SK-N-SH (cell line): ENCODE measurements around the gene HBG1. TPM values are rescaled to one million over a fixed set of nuclear protein-coding genes. Genes with fewer than 3 reads are reported as not detected.
"Not testable (repeated sequence)": the region's sequence is repeated elsewhere in the genome, so short reads cannot be mapped to it uniquely, and the experiment has no call there.

Experiments used
- CTCF ChIA-PET: fragments of 300-600, 350-600 bp; formaldehyde crosslinking; extraction: SDS; loops from one replicate; lab custom pipeline; 2021; lab: Yijun Ruan, JAX
- POLR2A ChIA-PET: fragments of 350-600 bp; sonication (Branson Sonifier 250); formaldehyde crosslinking; extraction: SDS; loops from one replicate; lab custom pipeline; 2020; ENCODE audit warnings: antibody characterized with exemption, inconsistent platforms; lab: Yijun Ruan, JAX
- DNase-seq: peaks from one replicate; pipeline ENCODE4 v3.0.0; 2012
- H2AFZ ChIP-seq: fragments of 200-600 bp; sonication (generic); 2 replicates; pipeline ENCODE4 v1.8.1; 2016; ENCODE audit warnings: antibody characterized with exemption, mild to moderate bottlenecking, low read depth
- H3F3A ChIP-seq: fragments of 200-600 bp; sonication (generic); replicated peaks from 2 replicates; pipeline ENCODE3; 2016; ENCODE audit warnings: antibody characterized with exemption, mild to moderate bottlenecking; ENCODE audit not compliant: insufficient read depth
- H3K27ac ChIP-seq, 2 experiments: fragments of 200-500 bp in 1 of 2; fragments of 200-600 bp in 1 of 2; sonication (Bioruptor generic) in 1 of 2; sonication (generic), shearing (Covaris generic) in 1 of 2; 2 replicates each; pipeline versions ENCODE4 v1.5.1 to v1.6.1; 2014 to 2016; ENCODE audit warnings: low read depth in 2 of 2, inconsistent platforms in 1 of 2, low read length in 1 of 2, mild to moderate bottlenecking in 1 of 2, mixed read lengths in 1 of 2
- H3K27me3 ChIP-seq: fragments of 200-600 bp; sonication (generic), shearing (Covaris generic); 2 replicates; pipeline ENCODE4 v1.6.1; 2016; ENCODE audit warnings: mixed run types; ENCODE audit not compliant: insufficient read depth
- H3K36me3 ChIP-seq, 2 experiments: fragments of 200-500 bp in 1 of 2; fragments of 200-600 bp in 1 of 2; sonication (Bioruptor generic) in 1 of 2; sonication (generic) in 1 of 2; replicated peaks in 1 of 2; 2 replicates each; pipeline versions ENCODE3 to v1.5.1; 2014 to 2016; ENCODE audit warnings: low read length in 1 of 2, mild to moderate bottlenecking in 1 of 2; ENCODE audit not compliant: insufficient read depth in 2 of 2, control insufficient read depth in 1 of 2
- H3K4me1 ChIP-seq, 2 experiments: fragments of 200-500 bp in 1 of 2; fragments of 200-600 bp in 1 of 2; sonication (Bioruptor generic) in 1 of 2; sonication (generic), shearing (Covaris generic) in 1 of 2; 2 replicates each; pipeline versions ENCODE4 v1.5.1 to v1.6.1; 2014 to 2016; ENCODE audit warnings: low read depth in 1 of 2, low read length in 1 of 2, mixed run types in 1 of 2; ENCODE audit not compliant: insufficient read depth in 2 of 2, control insufficient read depth in 1 of 2
- H3K4me2 ChIP-seq: fragments of 200-600 bp; sonication (generic), shearing (Covaris generic); 2 replicates; pipeline ENCODE4 v1.6.1; 2017; ENCODE audit warnings: mixed run types
- H3K4me3 ChIP-seq, 2 experiments: fragments of 200-500 bp in 1 of 2; fragments of 200-600 bp in 1 of 2; sonication (Bioruptor generic) in 1 of 2; sonication (generic), shearing (Covaris generic) in 1 of 2; 2 replicates each; pipeline versions ENCODE4 v1.5.1 to v1.8.1; 2014 to 2016; ENCODE audit warnings: low read depth in 2 of 2, inconsistent platforms in 1 of 2, low read length in 1 of 2, mild to moderate bottlenecking in 1 of 2, mixed read lengths in 1 of 2, moderate library complexity in 1 of 2
- H3K79me2 ChIP-seq: fragments of 200-600 bp; sonication (generic); 2 replicates; pipeline ENCODE4 v1.8.1; 2017; ENCODE audit warnings: mild to moderate bottlenecking; ENCODE audit not compliant: insufficient read depth
- H3K9ac ChIP-seq: fragments of 200-600 bp; sonication (generic); 2 replicates; pipeline ENCODE4 v1.6.1; 2017; ENCODE audit warnings: mixed run types
- H3K9me2 ChIP-seq: fragments of 200-600 bp; sonication (generic); 2 replicates; pipeline ENCODE4 v1.6.1; 2017; ENCODE audit warnings: mixed run types
- H3K9me3 ChIP-seq: fragments of 200-600 bp; sonication (generic); 2 replicates; pipeline ENCODE4 v1.6.1; 2017; ENCODE audit warnings: mixed run types, mild to moderate bottlenecking, moderate library complexity
- H4K20me1 ChIP-seq: fragments of 200-600 bp; sonication (generic); 2 replicates; pipeline ENCODE4 v1.6.1; 2017; ENCODE audit warnings: mild to moderate bottlenecking, mixed run types; ENCODE audit not compliant: insufficient read depth
- ELF1 ChIP-seq: IDR thresholded peaks from 2 replicates; pipeline ENCODE4 v1.4.0; 2012
- GABPA ChIP-seq: IDR thresholded peaks from 2 replicates; pipeline ENCODE4 v1.4.0; 2012; ENCODE audit warnings: low read depth, mild to moderate bottlenecking
- NRF1 ChIP-seq: IDR thresholded peaks from 2 replicates; pipeline ENCODE4 v1.6.1; 2012; ENCODE audit warnings: low read depth, mild to moderate bottlenecking, low read length
- RXRA ChIP-seq: IDR thresholded peaks from 2 replicates; pipeline ENCODE4 v1.4.0; 2012; ENCODE audit warnings: low read depth, mild to moderate bottlenecking, borderline replicate concordance
- WGBS: methylation state at CpG from one replicate; pipeline ENCODE4 v1.1.6; 2017; ENCODE audit warnings: low lambda C conversion rate; 5-methylcytosine and 5-hydroxymethylcytosine counted together
- polyA plus RNA-seq, 3 experiments: library from polyadenylated mRNA; depleted of rRNA; stranded (reverse); fragments of >200 nt; gene quantifications; 2 replicates each; pipeline ENCODE4 v1.2.3, GENCODE V29; 2012
- TF ChIP-seq, protein P1 (sequence below): fragments of 150-350 bp; IDR thresholded peaks from 2 replicates; pipeline ENCODE4 v1.6.1; 2016; ENCODE audit warnings: mild to moderate bottlenecking, low read depth, low read length

The HBG1 gene
- polyA plus RNA-seq, 1 of the 3 experiments (the other 2 are of a cell fraction): not detected

DNA sequence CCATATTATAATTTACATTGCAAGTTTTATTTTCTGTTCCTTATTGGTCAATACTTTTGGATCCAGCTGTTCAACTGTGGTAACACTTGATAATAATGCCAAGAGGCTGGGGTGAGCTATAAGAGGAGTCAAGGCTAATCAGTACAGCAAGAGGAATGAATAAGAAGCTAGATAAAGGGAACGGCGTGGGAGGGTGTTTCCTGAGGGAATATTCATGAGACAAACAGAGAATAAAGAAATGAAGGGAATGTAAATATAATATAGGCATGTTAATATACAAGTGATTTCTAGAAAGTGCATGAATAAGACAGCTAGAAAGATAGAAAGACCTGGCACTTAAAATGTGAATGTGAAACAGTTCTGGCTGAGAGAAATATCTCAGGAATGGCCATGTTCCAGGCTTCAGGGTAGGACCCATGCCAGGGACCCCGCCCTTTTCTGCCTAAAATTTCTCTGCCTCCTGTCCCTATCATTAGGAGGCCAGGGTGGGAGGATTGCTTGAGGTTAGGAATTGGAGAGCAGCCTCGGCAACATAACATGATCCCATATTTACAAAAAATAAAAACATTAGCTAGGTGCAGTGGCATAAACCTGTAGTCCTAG, 48.2 kb upstream of the HBG1 start:
- Histone ChIP-seq H3K9me2 (no peaks in the 10 kb centered on the region), H3K4me1 (no peaks in the 10 kb centered on the region), H3K4me3 (no peak overlapping the region), H3F3A (no peaks in the 10 kb centered on the region), H3K27me3 (peaks cover 6% of the 10 kb centered on the region; the same call in 1 of the 2 replicates), H3K36me3 (no peaks in the 10 kb centered on the region), H3K4me2 (no peak overlapping the region), H3K9me3 (no peaks in the 10 kb centered on the region), H4K20me1 (no peaks in the 10 kb centered on the region), H3K27ac (no peak overlapping the region), H3K9ac (no peak overlapping the region), H2AFZ (no peak overlapping the region), H3K79me2 (no peaks in the 10 kb centered on the region)
- WGBS: 4% methylated on average over 4 of the region's 4 CpGs
- TF ChIP-seq GABPA (no peak), NRF1 (no peak), RXRA (no peak)
- TF ChIP-seq, protein P1, sequence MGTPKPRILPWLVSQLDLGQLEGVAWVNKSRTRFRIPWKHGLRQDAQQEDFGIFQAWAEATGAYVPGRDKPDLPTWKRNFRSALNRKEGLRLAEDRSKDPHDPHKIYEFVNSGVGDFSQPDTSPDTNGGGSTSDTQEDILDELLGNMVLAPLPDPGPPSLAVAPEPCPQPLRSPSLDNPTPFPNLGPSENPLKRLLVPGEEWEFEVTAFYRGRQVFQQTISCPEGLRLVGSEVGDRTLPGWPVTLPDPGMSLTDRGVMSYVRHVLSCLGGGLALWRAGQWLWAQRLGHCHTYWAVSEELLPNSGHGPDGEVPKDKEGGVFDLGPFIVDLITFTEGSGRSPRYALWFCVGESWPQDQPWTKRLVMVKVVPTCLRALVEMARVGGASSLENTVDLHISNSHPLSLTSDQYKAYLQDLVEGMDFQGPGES: no peak
- CTCF ChIA-PET: no interaction called here
- DNase-seq: no peak
- POLR2A ChIA-PET: no interaction called here

- H3K27ac ChIP-seq, H3K4me3 ChIP-seq, H3K9ac ChIP-seq, H3K4me2 ChIP-seq, H3K4me1 ChIP-seq, DNase-seq, POLR2A ChIA-PET, H2AFZ ChIP-seq, H3K9me2 ChIP-seq, H3K36me3 ChIP-seq, H3K79me2 ChIP-seq, H3K9me3 ChIP-seq, H3F3A ChIP-seq, H3K27me3 ChIP-seq, H4K20me1 ChIP-seq: not testable (repeated sequence)
- WGBS: 19% methylated on average over 14 of the region's 41 CpGs
- CTCF ChIA-PET: interaction anchor here (0.6 kb wide), 1 partner anchor 1110 kb away, joined by 3 read pairs; no protein-coding TSS in a partner anchor
Measured at GRCh38 chr11:5294342-5294995, 44.8 kb upstream of the HBG1 start.

- Histone ChIP-seq H3K79me2 (no peaks in the 10 kb centered on the region), H3K27ac (no peak overlapping the region), H3K4me3 (no peak overlapping the region; a peak in 1 of 4 replicates), H3K9me3 (no peaks in the 10 kb centered on the region), H2AFZ (peak overlapping the region; percentile 67; the same call in 1 of the 2 replicates), H3K27me3 (peaks cover 4% of the 10 kb centered on the region; the same call in 1 of the 2 replicates), H3K9ac (no peak overlapping the region), H3K4me2 (peak overlapping the region; percentile 38; the same call in 1 of the 2 replicates), H4K20me1 (no peaks in the 10 kb centered on the region), H3F3A (no peaks in the 10 kb centered on the region), H3K9me2 (no peaks in the 10 kb centered on the region), H3K4me1 (no peaks in the 10 kb centered on the region), H3K36me3 (no peaks in the 10 kb centered on the region)
- no peak for TF ChIP-seq ELF1
- CTCF ChIA-PET: no interaction called here
- 10% methylated on average over 8 of the region's 8 CpGs for WGBS
- no peak for DNase-seq
- POLR2A ChIA-PET: no interaction called here
Measured at GRCh38 chr11:5293028-5293427, 43.4 kb upstream of the HBG1 start.
